Activated CD8-positive, alpha-beta memory T cell treated with anti-CD3 and anti-CD28 coated beads for 48 hours (primary cell): ENCODE data around the gene PPP4R1.
A peak's percentile ranks its signal among the peaks of the same experiment; 100 is the strongest.
"Not testable (repeated sequence)": the region's sequence is repeated elsewhere in the genome, so short reads cannot be mapped to it uniquely, and the experiment has no call there.

Source experiments
- DNase-seq, 3 experiments: peaks; one replicate each; pipeline ENCODE4 v3.0.0-alpha.2; 2020; ENCODE audit warnings: low read depth in 2 of 3, low spot score in 2 of 3

The PPP4R1 gene, protein sequence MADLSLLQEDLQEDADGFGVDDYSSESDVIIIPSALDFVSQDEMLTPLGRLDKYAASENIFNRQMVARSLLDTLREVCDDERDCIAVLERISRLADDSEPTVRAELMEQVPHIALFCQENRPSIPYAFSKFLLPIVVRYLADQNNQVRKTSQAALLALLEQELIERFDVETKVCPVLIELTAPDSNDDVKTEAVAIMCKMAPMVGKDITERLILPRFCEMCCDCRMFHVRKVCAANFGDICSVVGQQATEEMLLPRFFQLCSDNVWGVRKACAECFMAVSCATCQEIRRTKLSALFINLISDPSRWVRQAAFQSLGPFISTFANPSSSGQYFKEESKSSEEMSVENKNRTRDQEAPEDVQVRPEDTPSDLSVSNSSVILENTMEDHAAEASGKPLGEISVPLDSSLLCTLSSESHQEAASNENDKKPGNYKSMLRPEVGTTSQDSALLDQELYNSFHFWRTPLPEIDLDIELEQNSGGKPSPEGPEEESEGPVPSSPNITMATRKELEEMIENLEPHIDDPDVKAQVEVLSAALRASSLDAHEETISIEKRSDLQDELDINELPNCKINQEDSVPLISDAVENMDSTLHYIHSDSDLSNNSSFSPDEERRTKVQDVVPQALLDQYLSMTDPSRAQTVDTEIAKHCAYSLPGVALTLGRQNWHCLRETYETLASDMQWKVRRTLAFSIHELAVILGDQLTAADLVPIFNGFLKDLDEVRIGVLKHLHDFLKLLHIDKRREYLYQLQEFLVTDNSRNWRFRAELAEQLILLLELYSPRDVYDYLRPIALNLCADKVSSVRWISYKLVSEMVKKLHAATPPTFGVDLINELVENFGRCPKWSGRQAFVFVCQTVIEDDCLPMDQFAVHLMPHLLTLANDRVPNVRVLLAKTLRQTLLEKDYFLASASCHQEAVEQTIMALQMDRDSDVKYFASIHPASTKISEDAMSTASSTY

GRCh38 chr18:9614401-9615279, at the start of gene PPP4R1:
PPP4R1 (minus strand) TSS chr18:9614559; CDS start chr18:9614484, 75 bp downstream.
- peak; percentile 25 to 37 (median 35) for DNase-seq

DNA sequence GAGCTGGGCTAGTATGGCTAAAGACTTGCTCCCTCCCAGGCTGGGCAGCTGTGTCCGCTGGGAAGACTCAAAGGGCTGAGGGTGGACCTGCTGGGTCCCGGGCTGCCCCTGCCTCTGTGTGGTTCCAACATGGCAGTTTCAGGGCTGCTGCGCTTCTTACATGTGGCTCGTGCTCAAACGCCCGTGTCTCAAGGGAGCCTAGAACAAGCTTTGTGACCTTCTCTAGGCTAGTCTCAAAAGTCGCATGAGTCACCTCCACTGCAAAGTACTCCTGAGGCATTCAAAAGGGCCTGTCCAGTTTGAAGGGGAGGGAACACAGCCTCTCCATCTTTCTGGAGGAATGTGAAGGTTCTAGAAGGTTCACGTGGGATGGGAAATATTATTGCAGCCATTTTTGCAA, 49.0 kb upstream of the PPP4R1 start:
- no peak for DNase-seq

DNA sequence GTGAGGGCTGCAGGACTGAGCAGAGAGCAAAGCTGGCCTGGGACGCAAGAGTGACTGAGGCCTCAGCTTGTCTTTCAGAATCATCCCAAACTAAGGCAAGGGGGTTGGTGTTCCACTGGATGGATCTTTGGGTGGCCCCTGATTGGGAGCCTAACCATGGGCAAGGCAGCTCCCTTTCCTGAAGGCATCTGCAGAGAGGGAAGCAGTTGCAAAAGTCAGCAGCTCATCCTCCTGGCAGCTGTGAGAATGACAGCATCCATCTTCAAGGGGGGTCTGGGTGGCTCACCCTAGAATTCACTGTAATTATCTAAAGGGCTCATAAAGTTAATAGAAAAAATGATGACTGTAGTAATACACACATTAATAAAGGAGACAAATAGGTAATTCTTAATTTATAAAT, 47.2 kb upstream of the PPP4R1 start:
- no peak for DNase-seq

- DNase-seq, result no peak
Measured at GRCh38 chr18:9659499-9660375, 45.4 kb upstream of the PPP4R1 start.

- no peak for DNase-seq
Measured at GRCh38 chr18:9658087-9658641, 43.8 kb upstream of the PPP4R1 start.

DNA sequence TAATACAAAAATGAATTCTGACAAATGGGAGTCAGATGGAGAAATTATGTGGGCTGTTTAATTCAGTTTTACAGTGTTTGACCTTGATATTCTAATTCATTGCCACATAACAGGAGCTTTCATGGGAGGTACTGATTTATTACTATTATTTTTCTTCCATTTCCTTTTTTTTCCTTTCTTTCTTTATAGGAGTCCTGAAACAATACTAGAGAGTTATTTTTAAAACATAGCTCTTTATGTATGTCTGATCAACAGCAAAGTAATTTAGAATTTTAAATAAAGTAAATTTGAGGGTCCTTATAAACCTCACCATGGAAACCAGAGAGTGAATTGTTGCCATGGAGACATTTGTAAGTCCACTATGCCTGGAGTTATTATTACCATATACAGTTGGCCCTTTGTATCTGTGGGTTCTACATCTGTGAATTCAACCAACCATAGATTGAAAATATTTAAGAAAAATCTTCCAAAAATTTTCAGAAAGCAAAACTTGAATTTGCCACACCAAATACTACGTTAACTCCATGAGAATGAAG, 40.9 kb upstream of the PPP4R1 start:
- no peak for DNase-seq

DNA sequence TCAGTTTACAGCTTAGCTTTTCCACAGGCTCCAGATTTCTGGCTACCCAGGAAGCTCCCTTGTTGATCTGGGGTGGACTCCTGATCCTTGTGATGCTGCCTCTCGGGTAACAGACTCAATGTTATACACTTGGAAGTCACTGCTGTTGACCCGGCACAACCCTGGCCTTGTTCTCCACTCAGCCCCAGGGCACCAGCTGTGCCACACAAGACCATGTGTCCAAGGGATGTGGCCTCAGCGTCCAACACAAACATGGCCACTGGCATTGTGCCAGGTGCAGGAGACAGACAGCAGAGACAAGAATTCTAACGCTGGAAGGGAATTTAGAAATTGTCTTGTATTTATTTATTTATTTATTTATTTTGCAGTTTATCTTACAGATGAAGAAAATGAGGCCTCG, 39.0 kb upstream of the PPP4R1 start:
- DNase-seq, result no peak

DNA sequence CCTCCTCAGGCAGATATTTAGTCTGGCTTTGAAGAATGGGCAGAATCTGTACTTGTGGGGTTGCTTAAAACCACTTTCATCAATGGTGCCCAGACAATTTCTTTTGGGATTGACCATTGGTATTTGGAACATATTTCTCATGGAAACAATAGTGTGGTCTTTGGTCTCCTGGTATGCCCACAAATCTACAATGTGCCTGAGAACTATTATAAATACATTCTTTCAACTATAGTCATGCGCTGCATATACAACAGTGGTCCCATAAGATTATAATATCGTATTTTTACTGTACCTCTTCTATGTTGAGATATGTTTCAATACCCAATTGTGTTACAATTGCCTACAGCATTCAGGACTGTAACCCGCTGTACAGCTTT, 34.8 kb upstream of the PPP4R1 start:
- no peak for DNase-seq

DNA sequence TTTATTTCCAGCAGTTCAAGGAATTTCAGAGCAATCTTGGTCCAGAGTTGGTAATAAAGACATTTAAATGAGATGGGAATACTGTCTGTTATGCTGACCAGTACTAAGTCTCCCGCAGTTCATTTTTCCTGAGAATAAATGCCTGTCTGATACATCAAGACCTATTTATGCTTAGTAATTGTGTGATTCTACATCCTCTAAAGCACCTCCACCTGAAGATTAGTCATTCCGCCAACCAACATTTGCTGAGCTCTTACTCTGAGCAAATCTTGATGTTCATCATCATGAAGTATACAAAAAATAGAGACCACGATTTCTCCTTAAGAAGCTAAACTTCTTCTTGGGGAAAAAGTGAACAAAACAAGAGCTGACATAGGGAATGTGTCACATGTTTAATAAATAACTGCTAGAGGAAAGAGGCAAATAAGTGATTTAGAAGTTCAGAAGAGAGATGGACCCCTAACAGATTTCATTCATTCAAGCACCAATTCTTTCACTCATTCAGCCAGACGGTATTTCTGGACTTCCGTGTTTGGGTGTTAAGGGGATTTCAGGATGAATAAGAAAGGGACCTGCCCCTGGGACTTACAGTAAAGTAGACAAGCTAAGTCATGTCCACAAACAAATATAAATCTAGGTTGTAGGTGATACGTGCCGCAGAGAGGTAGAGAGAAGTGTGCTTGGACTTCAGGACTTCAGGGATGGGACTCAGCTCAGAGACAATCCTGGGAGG, 34.2 kb upstream of the PPP4R1 start:
- DNase-seq, result no peak

DNA sequence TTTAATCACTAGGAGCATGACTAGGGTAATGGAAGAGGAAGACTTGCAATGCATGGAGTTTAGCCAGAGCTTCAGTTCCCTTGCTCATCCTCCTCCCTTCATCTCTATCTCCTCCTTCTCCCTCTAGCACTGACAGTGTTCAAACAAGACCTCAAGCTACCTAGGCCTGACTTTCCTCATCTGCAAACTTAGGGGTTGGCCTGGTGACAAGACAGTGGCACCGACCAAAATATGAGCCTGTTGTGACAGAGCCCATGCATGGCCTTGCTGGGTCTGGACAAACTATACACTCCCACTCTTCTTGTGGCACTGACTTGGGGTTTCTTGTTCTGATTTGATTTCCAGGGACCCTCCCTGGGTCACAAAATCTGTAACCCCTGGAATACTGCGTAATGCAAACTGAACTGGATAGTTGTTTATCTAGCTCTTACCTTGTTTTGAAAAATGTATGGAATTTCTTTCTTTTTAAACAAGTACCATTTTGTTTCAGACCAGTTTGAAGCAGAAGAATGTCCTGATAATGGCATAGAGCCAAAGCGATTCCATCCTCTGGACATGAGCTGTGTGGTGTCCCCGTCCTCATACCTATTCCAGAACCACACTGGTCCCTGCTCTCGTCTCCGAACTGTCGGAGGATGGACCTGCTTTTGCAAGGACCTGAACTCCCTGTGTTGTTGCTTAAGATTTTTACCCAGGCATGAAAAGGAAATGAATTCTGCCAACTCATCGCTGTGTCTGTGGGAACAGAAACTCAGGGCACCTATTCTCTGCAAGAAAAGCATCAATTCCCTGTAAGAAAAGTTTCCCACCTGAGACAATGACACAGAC, 33.4 kb upstream of the PPP4R1 start:
- no peak for DNase-seq

DNA sequence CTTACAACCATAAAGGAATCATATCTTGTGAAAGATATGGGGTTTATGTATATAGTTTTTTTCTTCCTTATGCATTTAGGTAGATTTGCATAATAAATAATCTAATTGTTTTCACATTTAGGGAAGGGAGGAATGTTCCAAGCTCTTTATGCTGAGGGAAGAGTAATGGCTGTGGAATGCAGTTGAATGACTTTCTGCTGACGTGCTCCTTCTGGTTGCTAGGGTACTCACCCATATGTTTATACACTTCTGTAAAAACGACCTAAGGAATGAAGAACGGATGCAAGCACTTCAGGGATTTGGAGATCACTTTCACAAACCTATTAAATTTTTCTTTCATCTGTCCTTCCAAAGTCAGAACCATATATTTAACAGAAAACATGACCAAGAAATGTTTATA, 29.2 kb upstream of the PPP4R1 start:
- DNase-seq, result no peak

GRCh38 chr18:9642799-9643462, 28.6 kb upstream of the PPP4R1 start:
- DNase-seq, result no peak

DNA sequence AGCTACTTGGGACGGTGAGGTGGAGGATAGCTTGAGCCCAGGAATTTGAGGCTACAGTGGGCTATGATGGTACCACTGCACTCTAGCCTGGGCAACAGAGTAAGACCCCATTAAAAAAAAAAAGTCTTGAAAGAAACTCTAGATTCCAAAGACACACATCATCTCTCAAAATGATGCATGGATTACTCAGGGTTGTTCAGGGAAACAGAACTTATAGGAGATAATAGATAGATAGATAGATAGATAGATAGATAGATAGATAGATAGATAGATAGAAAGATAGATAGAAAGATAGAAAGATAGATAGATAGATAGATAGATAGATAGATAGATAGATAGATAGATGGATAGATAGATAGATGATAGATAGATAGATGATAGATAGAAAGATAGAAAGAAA, 26.7 kb upstream of the PPP4R1 start:
- DNase-seq, result not testable (repeated sequence)

DNA sequence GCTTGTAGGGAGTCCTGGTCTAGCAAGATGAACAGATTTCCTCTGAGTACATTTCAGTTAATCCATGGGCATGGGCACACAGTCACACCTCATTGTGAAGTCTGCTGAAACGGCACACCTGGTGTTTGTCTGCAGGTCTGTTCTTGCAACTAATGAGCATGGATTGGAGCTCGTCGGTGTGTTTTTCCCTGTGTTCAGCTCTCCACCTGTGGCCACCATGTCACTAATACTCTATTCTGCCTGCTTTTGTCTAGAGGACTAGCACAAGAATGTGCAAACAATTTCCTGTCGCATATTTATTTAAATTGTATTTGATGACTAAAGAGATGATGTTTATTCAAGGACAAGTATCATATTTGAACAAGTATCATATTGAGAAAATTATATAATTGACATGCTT, 24.5 kb upstream of the PPP4R1 start:
- no peak for DNase-seq

GRCh38 chr18:9637036-9637767, 22.8 kb upstream of the PPP4R1 start:
- no peak for DNase-seq

GRCh38 chr18:9634856-9635255, 20.5 kb upstream of the PPP4R1 start:
- no peak for DNase-seq
